HCT116 (cell line): Measurements from ENCODE around the gene CCL21. TPM values are rescaled to one million over a fixed set of nuclear protein-coding genes. Genes with fewer than 3 reads are reported as not detected.

Source experiments
- ATAC-seq: fragments of 200-7000 bp; cut with Tn5 transposase; 2 replicates; pipeline ENCODE4 v1.9.1; 2020; ENCODE audit warnings: mild to moderate bottlenecking, moderate library complexity
- BruUV-seq: library from RNA; stranded (reverse); fragments of 400-500 nt; replicated peaks from 2 replicates; lab custom pipeline; 2021; lab: Mats Ljungman, UMichigan
- CTCF ChIA-PET: fragments of 300-600 bp; sonication (Branson Sonifier 250); formaldehyde crosslinking; loops from one replicate; lab custom pipeline; 2021; ENCODE audit warnings: antibody characterized with exemption; lab: Charles Lee
- POLR2A ChIA-PET: fragments of 300-600, 350-600 bp; sonication (Branson Sonifier 250); formaldehyde crosslinking; loops from one replicate; lab custom pipeline; 2021; ENCODE audit warnings: antibody characterized with exemption; lab: Charles Lee
- RAD21 ChIA-PET, 2 experiments: fragments of 300-600 bp; sonication (Branson Sonifier 250); formaldehyde crosslinking; loops; one replicate each; lab custom pipeline; 2023; ENCODE audit warnings: low total read pairs in 2 of 2; ENCODE audit not compliant: uncharacterized antibody in 2 of 2, unreplicated experiment in 2 of 2, low non-redundant PET in 1 of 2; lab: Charles Lee
- DNase-seq: peaks from one replicate; pipeline ENCODE4 v3.0.0-alpha.2; 2010; ENCODE audit warnings: low read depth, low spot score
- H2AFZ ChIP-seq: fragments of 200-600 bp; shearing (Covaris generic), sonication (generic); 2 replicates; pipeline ENCODE4 v1.6.1; 2017; ENCODE audit warnings: low read depth, mixed run types, mixed read lengths, antibody characterized with exemption, low read length; ENCODE audit not compliant: poor library complexity, severe bottlenecking
- H3K27ac ChIP-seq: 2 replicates; pipeline ENCODE4 v1.5.1; 2012; ENCODE audit warnings: low read depth, low read length
- H3K27me3 ChIP-seq: fragments of 200-600 bp; sonication (generic); 2 replicates; pipeline ENCODE4 v1.6.1; 2016; ENCODE audit warnings: mixed run types, low read length, mixed read lengths; ENCODE audit not compliant: insufficient read depth
- H3K36me3 ChIP-seq, 2 experiments: fragments of 200-500 bp in 1 of 2; fragments of 200-600 bp in 1 of 2; sonication (Bioruptor generic) in 1 of 2; sonication (generic) in 1 of 2; 2 replicates each; pipeline versions ENCODE4 v1.5.1 to v1.6.1; 2014 to 2016; ENCODE audit warnings: low read length in 2 of 2, inconsistent platforms in 1 of 2, mixed read lengths in 1 of 2, mixed run types in 1 of 2; ENCODE audit not compliant: insufficient read depth in 2 of 2, control insufficient read depth in 1 of 2
- H3K4me1 ChIP-seq, 2 experiments: fragments of 200-600 bp in 1 of 2; sonication (generic) in 1 of 2; 2 replicates each; pipeline versions ENCODE4 v1.5.1 to v1.6.1; 2012 to 2017; ENCODE audit warnings: low read length in 2 of 2, inconsistent platforms in 1 of 2, mild to moderate bottlenecking in 1 of 2, mixed read lengths in 1 of 2, mixed run types in 1 of 2, moderate library complexity in 1 of 2; ENCODE audit not compliant: insufficient read depth in 2 of 2, control insufficient read depth in 1 of 2
- H3K4me2 ChIP-seq: fragments of 200-600 bp; sonication (generic); 2 replicates; pipeline ENCODE4 v1.6.1; 2017; ENCODE audit warnings: mixed run types, low read length, mixed read lengths
- H3K4me3 ChIP-seq, 2 experiments: fragments of 200-600 bp in 1 of 2; sonication (generic) in 1 of 2; replicated peaks in 1 of 2; 2 replicates each; pipeline ENCODE4 v1.5.1; 2011 to 2016; ENCODE audit warnings: low read length in 2 of 2, control low read depth in 1 of 2, low read depth in 1 of 2, mild to moderate bottlenecking in 1 of 2, mixed read lengths in 1 of 2, mixed run types in 1 of 2
- H3K79me2 ChIP-seq: fragments of 200-600 bp; sonication (generic); 2 replicates; pipeline ENCODE4 v1.6.1; 2017; ENCODE audit warnings: mild to moderate bottlenecking, mixed run types, low read length, moderate library complexity, mixed read lengths; ENCODE audit not compliant: insufficient read depth
- H3K9ac ChIP-seq: fragments of 200-600 bp; sonication (generic); 2 replicates; pipeline ENCODE4 v1.6.1; 2016; ENCODE audit warnings: low read length, mixed read lengths
- H3K9me2 ChIP-seq: fragments of 200-600 bp; sonication (generic), shearing (Covaris generic); 2 replicates; pipeline ENCODE4 v1.6.1; 2017; ENCODE audit warnings: mixed run types, mild to moderate bottlenecking, moderate library complexity; ENCODE audit not compliant: insufficient read depth
- H3K9me3 ChIP-seq, 2 experiments: fragments of 200-500 bp in 1 of 2; fragments of 200-600 bp in 1 of 2; sonication (Bioruptor generic) in 1 of 2; sonication (generic) in 1 of 2; 2 replicates each; pipeline ENCODE4 v1.6.1; 2014 to 2017; ENCODE audit warnings: low read length in 2 of 2, mixed read lengths in 2 of 2, inconsistent platforms in 1 of 2, low read depth in 1 of 2, mild to moderate bottlenecking in 1 of 2, mixed run types in 1 of 2, moderate library complexity in 1 of 2; ENCODE audit not compliant: control insufficient read depth in 1 of 2, insufficient read depth in 1 of 2
- H4K20me1 ChIP-seq: fragments of 200-600 bp; sonication (generic), shearing (Covaris generic); 2 replicates; pipeline ENCODE4 v1.6.1; 2017; ENCODE audit warnings: mixed run types, mild to moderate bottlenecking, moderate library complexity; ENCODE audit not compliant: insufficient read depth
- ATF3 ChIP-seq: IDR thresholded peaks from 2 replicates; pipeline ENCODE4 v1.6.1; 2012
- CEBPB ChIP-seq: IDR thresholded peaks from 2 replicates; pipeline ENCODE4 v1.6.1; 2012; ENCODE audit warnings: low read depth
- CTCF ChIP-seq, 3 experiments: fragments of 200-600 bp in 1 of 3; sonication (generic) in 1 of 3; IDR thresholded peaks in 2 of 3; conservative IDR thresholded peaks in 1 of 3; 2 replicates each; pipeline ENCODE4 v1.5.1; 2012 to 2017; ENCODE audit warnings: low read depth in 2 of 3, low read length in 2 of 3, antibody characterized with exemption in 1 of 3, borderline replicate concordance in 1 of 3, control low read depth in 1 of 3, mild to moderate bottlenecking in 1 of 3, mixed read lengths in 1 of 3, mixed run types in 1 of 3, moderate library complexity in 1 of 3; ENCODE audit not compliant: insufficient read depth in 1 of 3
- EGR1 ChIP-seq: IDR thresholded peaks from 2 replicates; pipeline ENCODE4 v1.6.1; 2012; ENCODE audit warnings: low read depth
- ELF1 ChIP-seq: IDR thresholded peaks from 2 replicates; pipeline ENCODE4 v1.6.1; 2012; ENCODE audit warnings: low read depth, borderline replicate concordance
- EZH2 ChIP-seq: fragments of 200-600 bp; sonication (generic); IDR thresholded peaks from 2 replicates; pipeline ENCODE4 v1.6.1; 2017; ENCODE audit warnings: antibody characterized with exemption, mixed run types
- EZH2phosphoT487 ChIP-seq: fragments of 200-600 bp; IDR thresholded peaks from 2 replicates; pipeline ENCODE4 v1.6.1; 2018; ENCODE audit warnings: antibody characterized with exemption, borderline replicate concordance
- FOSL1 ChIP-seq: IDR thresholded peaks from 2 replicates; pipeline ENCODE4 v1.6.1; 2012; ENCODE audit warnings: low read depth
- JUND ChIP-seq: IDR thresholded peaks from 2 replicates; pipeline ENCODE4 v1.6.1; 2012
- MAX ChIP-seq: IDR thresholded peaks from 2 replicates; pipeline ENCODE4 v1.6.1; 2012
- POLR2A ChIP-seq: IDR thresholded peaks from 2 replicates; pipeline ENCODE4 v1.7.0; 2011; ENCODE audit warnings: borderline replicate concordance; ENCODE audit not compliant: insufficient read depth, insufficient read length; ENCODE audit errors: extremely low read depth
- SIN3A ChIP-seq: IDR thresholded peaks from 2 replicates; pipeline ENCODE4 v1.6.1; 2012; ENCODE audit warnings: low read depth
- SP1 ChIP-seq: IDR thresholded peaks from 2 replicates; pipeline ENCODE4 v1.6.1; 2012; ENCODE audit warnings: low read depth
- SRF ChIP-seq: IDR thresholded peaks from 2 replicates; pipeline ENCODE4 v1.6.1; 2012; ENCODE audit warnings: low read depth
- intact Hi-C: fragments of 100-400 bp; cut with micrococcal nuclease; formaldehyde crosslinking; loops from 2 replicates; pipeline ENCODE4 v1.10.0; 2022
- total RNA-seq: library from RNA; stranded (reverse); gene quantifications from one replicate; pipeline ENCODE4 v1.2.1, GENCODE V29; 2021; ENCODE audit not compliant: unreplicated experiment

The CCL21 gene
- total RNA-seq, 1 experiment from 2014 or later: 0.74 TPM

GRCh38 chr9:34686732-34687131, 23.2 kb downstream of the CCL21 start:
- H3K9me2 ChIP-seq: no peaks in the 10 kb centered on the region
- H3K27me3 ChIP-seq: no peaks in the 10 kb centered on the region
- DNase-seq: no peak
- no peak overlapping the region for H3K4me2 ChIP-seq
- H3K79me2 ChIP-seq: no peaks in the 10 kb centered on the region
- no peak overlapping the region for H3K4me3 ChIP-seq
- POLR2A ChIA-PET: no interaction called here
- no TSS peak for BruUV-seq
- no peak for ATAC-seq
- no peak overlapping the region for H3K27ac ChIP-seq
- no peak overlapping the region for H2AFZ ChIP-seq
- H3K4me1 ChIP-seq: no peaks in the 10 kb centered on the region
- H3K36me3 ChIP-seq: no peaks in the 10 kb centered on the region
- RAD21 ChIA-PET: no interaction called here
- intact Hi-C loops: no loop called here
- no peak overlapping the region for H3K9ac ChIP-seq
- no peaks in the 10 kb centered on the region for H4K20me1 ChIP-seq
- CTCF ChIA-PET: interaction anchor here (2.9 kb wide), 1 partner anchor 16 kb away, joined by 7 read pairs; no protein-coding TSS in a partner anchor
- H3K9me3 ChIP-seq: no peaks in the 10 kb centered on the region
- TF ChIP-seq POLR2A (no peak), EZH2phosphoT487 (no peak), ELF1 (no peak), EGR1 (no peak), SRF (no peak), ATF3 (no peak), MAX (no peak), FOSL1 (no peak), CEBPB (no peak), SP1 (no peak), SIN3A (no peak), CTCF (IDR thresholded peaks at IDR 0.05 in 2 of 3, conservative IDR thresholded peaks at IDR 0.05 in 1 of 3; ENCODE audit: borderline replicate concordance in 1 of 3, insufficient read depth in 1 of 3, low read depth in 2 of 3, low read length in 2 of 3) (no peak), JUND (no peak), EZH2 (no peak)
